Fibroblast of lung (primary cell): Measurements from ENCODE around the gene NBEA. TPM values are rescaled to one million over a fixed set of nuclear protein-coding genes. Genes with fewer than 3 reads are reported as not detected.

Source experiments
- DNase-seq, 2 donors: peaks; one replicate each; pipeline versions ENCODE4 v3.0.0 to v3.0.0-alpha.2; 2010; ENCODE audit warnings: low read depth in 2 of 2
- H2AFZ ChIP-seq: 2 replicates; pipeline ENCODE4 v1.5.1; 2012; ENCODE audit warnings: low read length, control low read depth, inconsistent platforms
- H3K27ac ChIP-seq: 2 replicates; pipeline ENCODE4 v1.5.1; 2011; ENCODE audit warnings: low read length, control low read depth; ENCODE audit not compliant: insufficient read depth
- H3K27me3 ChIP-seq: 2 replicates; pipeline ENCODE4 v1.5.1; 2011; ENCODE audit warnings: mild to moderate bottlenecking, low read length; ENCODE audit not compliant: control insufficient read depth, insufficient read depth
- H3K36me3 ChIP-seq: 2 replicates; pipeline ENCODE4 v1.5.1; 2011; ENCODE audit warnings: low read length; ENCODE audit not compliant: control insufficient read depth, insufficient read depth
- H3K4me1 ChIP-seq: 2 replicates; pipeline ENCODE4 v1.5.1; 2011; ENCODE audit warnings: low read length; ENCODE audit not compliant: control insufficient read depth, insufficient read depth; ENCODE audit errors: extremely low read depth
- H3K4me2 ChIP-seq: 2 replicates; pipeline ENCODE4 v1.5.1; 2011; ENCODE audit warnings: low read length, control low read depth; ENCODE audit not compliant: insufficient read depth; ENCODE audit errors: extremely low read depth
- H3K4me3 ChIP-seq, 4 experiments: fragments of 200-600 bp in 1 of 4; sonication (generic) in 1 of 4; replicated peaks in 1 of 4; 2 replicates each; pipeline ENCODE4 v1.5.1; 2011 to 2016; ENCODE audit warnings: low read length in 4 of 4, low read depth in 3 of 4, mild to moderate bottlenecking in 3 of 4, control low read depth in 2 of 4, inconsistent platforms in 1 of 4, mixed read lengths in 1 of 4; ENCODE audit not compliant: insufficient read depth in 1 of 4; ENCODE audit errors: control extremely low read depth in 1 of 4
- H3K79me2 ChIP-seq: 2 replicates; pipeline ENCODE4 v1.5.1; 2012; ENCODE audit warnings: mild to moderate bottlenecking, low read length, inconsistent platforms; ENCODE audit not compliant: control insufficient read depth, insufficient read depth
- H3K9ac ChIP-seq: 2 replicates; pipeline ENCODE4 v1.5.1; 2011; ENCODE audit warnings: mild to moderate bottlenecking, low read length, control low read depth; ENCODE audit not compliant: insufficient read depth
- H3K9me3 ChIP-seq: 2 replicates; pipeline ENCODE4 v1.5.1; 2012; ENCODE audit warnings: low read depth, low read length; ENCODE audit not compliant: control insufficient read depth, insufficient read depth
- H4K20me1 ChIP-seq: 2 replicates; pipeline ENCODE4 v1.5.1; 2011; ENCODE audit warnings: low read length; ENCODE audit not compliant: control insufficient read depth, insufficient read depth; ENCODE audit errors: extremely low read depth
- CTCF ChIP-seq, 2 donors: IDR thresholded peaks in 1 of 2; conservative IDR thresholded peaks in 1 of 2; 1 replicate in 1 of 2; 2 replicates in 1 of 2; pipeline ENCODE4 v1.5.1; 2011 to 2012; ENCODE audit warnings: low read length in 2 of 2, control low read depth in 1 of 2, inconsistent platforms in 1 of 2, low read depth in 1 of 2, mild to moderate bottlenecking in 1 of 2
- EZH2 ChIP-seq: IDR thresholded peaks from 2 replicates; pipeline ENCODE4 v1.5.1; 2012; ENCODE audit warnings: low read length, control low read depth, mild to moderate bottlenecking; ENCODE audit errors: missing control alignments
- polyA plus RNA-seq, 2 donors: library from polyadenylated mRNA; depleted of rRNA in 1 of 2; stranded (reverse) in 1 of 2; unstranded in 1 of 2; fragments of >200 nt; gene quantifications; 2 replicates each; pipeline ENCODE4 v1.2.1, GENCODE V29; 2011 to 2012; ENCODE audit warnings: missing spikeins in 1 of 2
- total RNA-seq: library from RNA; depleted of rRNA; stranded (reverse); fragments of >200 nt; gene quantifications from 2 replicates; pipeline ENCODE4 v1.2.1, GENCODE V29; 2014

Gene NBEA
- total and polyA plus RNA-seq, 2 donors (not counting 1 experiment from before 2014, with no cell fraction given): 3.6 to 7.8 TPM

GRCh38 chr13:35252536-35253205, 310.6 kb downstream of the NBEA start:
- H3K4me1 ChIP-seq: no peaks in the 10 kb centered on the region
- H3K9me3 ChIP-seq: no peaks in the 10 kb centered on the region
- H3K27me3 ChIP-seq: no peaks in the 10 kb centered on the region
- no peak overlapping the region for H3K4me3 ChIP-seq
- H2AFZ ChIP-seq: no peak overlapping the region
- no peaks in the 10 kb centered on the region for H3K79me2 ChIP-seq
- DNase-seq: no peak
- H3K27ac ChIP-seq: no peak overlapping the region
- H3K9ac ChIP-seq: no peak overlapping the region
- no peak for TF ChIP-seq EZH2
- no peak for TF ChIP-seq CTCF (conservative IDR thresholded peaks at IDR 0.05 in 1 of 2, IDR thresholded peaks at IDR 0.05 in 1 of 2; ENCODE audit: low read depth in 1 of 2, low read length in 2 of 2)
- no peak overlapping the region for H3K4me2 ChIP-seq
- no peaks in the 10 kb centered on the region for H4K20me1 ChIP-seq
- no peaks in the 10 kb centered on the region for H3K36me3 ChIP-seq

- no peak for TF ChIP-seq CTCF (conservative IDR thresholded peaks at IDR 0.05 in 1 of 2, IDR thresholded peaks at IDR 0.05 in 1 of 2; ENCODE audit: low read depth in 1 of 2, low read length in 2 of 2)
- no peaks in the 10 kb centered on the region for H3K4me1 ChIP-seq
- H4K20me1 ChIP-seq: no peaks in the 10 kb centered on the region
- H3K4me2 ChIP-seq: no peak overlapping the region
- H3K79me2 ChIP-seq: no peaks in the 10 kb centered on the region
- H3K27me3 ChIP-seq: no peaks in the 10 kb centered on the region
- H3K9ac ChIP-seq: no peak overlapping the region
- no peak overlapping the region for H2AFZ ChIP-seq
- DNase-seq: no peak
- H3K9me3 ChIP-seq: no peaks in the 10 kb centered on the region
- no peak overlapping the region for H3K4me3 ChIP-seq
- no peaks in the 10 kb centered on the region for H3K36me3 ChIP-seq
- H3K27ac ChIP-seq: no peak overlapping the region
Measured at GRCh38 chr13:35255241-35255640, 313.2 kb downstream of the NBEA start.

GRCh38 chr13:35256459-35257148, 314.5 kb downstream of the NBEA start:
- no peaks in the 10 kb centered on the region for H4K20me1 ChIP-seq

More at GRCh38 chr13:35256459-35257148, 314.5 kb downstream of the NBEA start:
- no peak overlapping the region for H3K9ac ChIP-seq
- no peaks in the 10 kb centered on the region for H3K36me3 ChIP-seq
- H3K27ac ChIP-seq: no peak overlapping the region
- H3K4me3 ChIP-seq: no peak overlapping the region
- TF ChIP-seq CTCF (conservative IDR thresholded peaks at IDR 0.05 in 1 of 2, IDR thresholded peaks at IDR 0.05 in 1 of 2; ENCODE audit: low read depth in 1 of 2, low read length in 2 of 2) (no peak), EZH2 (no peak)
- no peaks in the 10 kb centered on the region for H3K27me3 ChIP-seq
- no peak overlapping the region for H3K4me2 ChIP-seq
- H3K79me2 ChIP-seq: no peaks in the 10 kb centered on the region
- H2AFZ ChIP-seq: no peak overlapping the region
- no peaks in the 10 kb centered on the region for H3K9me3 ChIP-seq
- DNase-seq: no peak
- H3K4me1 ChIP-seq: no peaks in the 10 kb centered on the region
